K562 (cell line): ENCODE measurements around the gene RNASE4.

Experiments
- KHSRP ChIP-seq: fragments of 450-650 bp; IDR thresholded peaks from 2 replicates; pipeline ENCODE4 v1.6.1; 2017
- MAZ ChIP-seq, 2 experiments: fragments of 450-650 bp in 1 of 2; sonication (generic) in 1 of 2; formaldehyde crosslinking; IDR thresholded peaks in 1 of 2; conservative IDR thresholded peaks in 1 of 2; 2 replicates each; pipeline versions ENCODE4 v1.4.0 to v1.5.0; 2020; ENCODE audit warnings: mild to moderate bottlenecking in 1 of 2, missing genetic modification reagents in 1 of 2
- NFYB ChIP-seq: IDR thresholded peaks from 2 replicates; pipeline ENCODE4 v1.6.1; 2011; ENCODE audit warnings: mild to moderate bottlenecking, moderate library complexity; ENCODE audit not compliant: insufficient read length; ENCODE audit errors: extremely low read depth
- PATZ1 ChIP-seq: fragments of 250-450 bp; sonication (Bioruptor Pico); IDR thresholded peaks from 2 replicates; pipeline ENCODE4 v1.5.0; 2020; ENCODE audit warnings: mild to moderate bottlenecking, borderline replicate concordance
- POLR2AphosphoS5 ChIP-seq: IDR thresholded peaks from 2 replicates; pipeline ENCODE4 v1.6.1; 2011; ENCODE audit warnings: mild to moderate bottlenecking, low read depth, low read length, moderate library complexity; ENCODE audit not compliant: control insufficient read depth, insufficient read depth
- RCOR1 ChIP-seq, 2 experiments: IDR thresholded peaks; 2 replicates each; pipeline ENCODE4 v1.6.1; 2012; ENCODE audit warnings: low read depth in 2 of 2, low read length in 2 of 2, borderline replicate concordance in 1 of 2, improper control_type of control experiment in 1 of 2
- TARDBP ChIP-seq: fragments of 450-650 bp; IDR thresholded peaks from 2 replicates; pipeline ENCODE4 v1.6.1; 2016
- YY1 ChIP-seq, 3 experiments: IDR thresholded peaks; 2 replicates each; pipeline ENCODE4 v1.6.1; 2011; ENCODE audit warnings: low read length in 2 of 3, mild to moderate bottlenecking in 2 of 3, moderate library complexity in 2 of 3, borderline replicate concordance in 1 of 3, control low read depth in 1 of 3, low read depth in 1 of 3; ENCODE audit not compliant: insufficient read depth in 3 of 3, insufficient replicate concordance in 2 of 3, control insufficient read depth in 1 of 3, insufficient read length in 1 of 3; ENCODE audit errors: extremely low read depth in 1 of 3
- ZNF282 ChIP-seq: sonication (generic); formaldehyde crosslinking; IDR thresholded peaks from 2 replicates; pipeline ENCODE4 v1.8.1; 2023; ENCODE audit warnings: missing genetic modification reagents
- ZNF766 ChIP-seq: fragments of 200-800 bp; sonication (Bioruptor generic); conservative IDR thresholded peaks from 2 replicates; pipeline ENCODE4 v1.6.1; 2016; ENCODE audit warnings: missing genetic modification characterization, missing compliant biosample characterization
- ZNF780A ChIP-seq: fragments of 250-450 bp; sonication (Bioruptor Pico); IDR thresholded peaks from 2 replicates; pipeline ENCODE4 v1.5.0; 2021; ENCODE audit warnings: mild to moderate bottlenecking
- TF ChIP-seq, protein P1 (sequence below): fragments of 450-650 bp; formaldehyde crosslinking; IDR thresholded peaks from 2 replicates; pipeline ENCODE4 v1.4.0; 2022; ENCODE audit warnings: mild to moderate bottlenecking, moderate library complexity
- TF ChIP-seq, protein P2 (sequence below), 3 experiments: IDR thresholded peaks in 2 of 3; conservative IDR thresholded peaks in 1 of 3; 2 replicates each; pipeline ENCODE4 v1.5.1; 2011 to 2012; ENCODE audit warnings: low read length in 3 of 3, mild to moderate bottlenecking in 3 of 3, control low read depth in 2 of 3, improper control_type of control experiment in 1 of 3, inconsistent platforms in 1 of 3, low read depth in 1 of 3, mixed read lengths in 1 of 3, moderate library complexity in 1 of 3; ENCODE audit not compliant: insufficient read depth in 2 of 3

DNA sequence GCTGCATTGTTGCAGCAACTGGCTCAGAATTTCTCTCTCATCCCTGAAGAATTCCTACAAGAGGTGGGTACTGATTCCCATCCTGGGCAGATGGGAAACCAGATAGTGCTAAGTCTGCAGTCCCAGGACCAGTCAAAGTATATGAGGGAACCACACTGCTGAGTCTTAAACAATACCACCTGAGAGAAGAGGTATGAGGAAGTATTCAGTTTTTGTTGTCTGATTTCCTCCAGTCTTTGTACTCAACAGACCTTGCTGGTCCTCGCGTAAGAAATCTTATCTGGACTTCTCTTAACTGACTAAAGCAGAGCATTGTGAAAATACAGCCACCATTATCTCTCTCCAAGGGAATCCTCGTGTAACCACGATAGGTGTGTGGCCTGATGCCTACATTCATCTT, 57.8 kb downstream of the RNASE4 start:
- no peak for TF ChIP-seq ZNF282 (CRISPR knock-in tag)
- no peak for TF ChIP-seq RCOR1 (IDR thresholded peaks at IDR 0.05; ENCODE audit: borderline replicate concordance in 1 of 2, low read depth in 2 of 2, low read length in 2 of 2)
- no peak for TF ChIP-seq TARDBP
- TF ChIP-seq NFYB, result no peak
- no peak for TF ChIP-seq ZNF766 (CRISPR knock-in tag)
- TF ChIP-seq MAZ (CRISPR knock-in tag; conservative IDR thresholded peaks at IDR 0.05 in 1 of 2, IDR thresholded peaks at IDR 0.05 in 1 of 2), result no peak
- TF ChIP-seq POLR2AphosphoS5, result no peak
- no peak for TF ChIP-seq YY1 (IDR thresholded peaks at IDR 0.05; ENCODE audit: borderline replicate concordance in 1 of 3, control insufficient read depth in 1 of 3, extremely low read depth in 1 of 3, insufficient read depth in 3 of 3, insufficient read length in 1 of 3, insufficient replicate concordance in 2 of 3, low read depth in 1 of 3, low read length in 2 of 3)
- no peak for TF ChIP-seq ZNF780A (CRISPR knock-in tag)
- no peak for TF ChIP-seq PATZ1 (CRISPR knock-in tag)
- TF ChIP-seq KHSRP, result no peak
- TF ChIP-seq, protein P1, sequence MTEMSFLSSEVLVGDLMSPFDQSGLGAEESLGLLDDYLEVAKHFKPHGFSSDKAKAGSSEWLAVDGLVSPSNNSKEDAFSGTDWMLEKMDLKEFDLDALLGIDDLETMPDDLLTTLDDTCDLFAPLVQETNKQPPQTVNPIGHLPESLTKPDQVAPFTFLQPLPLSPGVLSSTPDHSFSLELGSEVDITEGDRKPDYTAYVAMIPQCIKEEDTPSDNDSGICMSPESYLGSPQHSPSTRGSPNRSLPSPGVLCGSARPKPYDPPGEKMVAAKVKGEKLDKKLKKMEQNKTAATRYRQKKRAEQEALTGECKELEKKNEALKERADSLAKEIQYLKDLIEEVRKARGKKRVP, result no peak
- TF ChIP-seq, protein P2, sequence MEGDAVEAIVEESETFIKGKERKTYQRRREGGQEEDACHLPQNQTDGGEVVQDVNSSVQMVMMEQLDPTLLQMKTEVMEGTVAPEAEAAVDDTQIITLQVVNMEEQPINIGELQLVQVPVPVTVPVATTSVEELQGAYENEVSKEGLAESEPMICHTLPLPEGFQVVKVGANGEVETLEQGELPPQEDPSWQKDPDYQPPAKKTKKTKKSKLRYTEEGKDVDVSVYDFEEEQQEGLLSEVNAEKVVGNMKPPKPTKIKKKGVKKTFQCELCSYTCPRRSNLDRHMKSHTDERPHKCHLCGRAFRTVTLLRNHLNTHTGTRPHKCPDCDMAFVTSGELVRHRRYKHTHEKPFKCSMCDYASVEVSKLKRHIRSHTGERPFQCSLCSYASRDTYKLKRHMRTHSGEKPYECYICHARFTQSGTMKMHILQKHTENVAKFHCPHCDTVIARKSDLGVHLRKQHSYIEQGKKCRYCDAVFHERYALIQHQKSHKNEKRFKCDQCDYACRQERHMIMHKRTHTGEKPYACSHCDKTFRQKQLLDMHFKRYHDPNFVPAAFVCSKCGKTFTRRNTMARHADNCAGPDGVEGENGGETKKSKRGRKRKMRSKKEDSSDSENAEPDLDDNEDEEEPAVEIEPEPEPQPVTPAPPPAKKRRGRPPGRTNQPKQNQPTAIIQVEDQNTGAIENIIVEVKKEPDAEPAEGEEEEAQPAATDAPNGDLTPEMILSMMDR (IDR thresholded peaks at IDR 0.05 in 2 of 3, conservative IDR thresholded peaks at IDR 0.05 in 1 of 3; ENCODE audit: insufficient read depth in 2 of 3, low read depth in 1 of 3, low read length in 3 of 3), result no peak
